Neural crest cell (in vitro differentiated cells): ENCODE measurements around the gene MYBPC3. TPM values are rescaled to one million over a fixed set of nuclear protein-coding genes. Genes with fewer than 3 reads are reported as not detected.

ENCODE experiments used
- DNase-seq: peaks from one replicate; pipeline ENCODE4 v3.0.0; 2021; ENCODE audit warnings: low read depth, mixed read lengths, low spot score
- H3K27ac Mint-ChIP-seq: one replicate; pipeline ENCODE4 v1.8.0; 2021; ENCODE audit warnings: mild to moderate bottlenecking, mixed read lengths; ENCODE audit not compliant: unreplicated experiment
- H3K27me3 Mint-ChIP-seq: 2 replicates; pipeline ENCODE4 v1.8.0; 2021; ENCODE audit warnings: low read depth, mild to moderate bottlenecking, mixed read lengths
- H3K36me3 Mint-ChIP-seq: 2 replicates; pipeline ENCODE4 v1.8.0; 2021; ENCODE audit warnings: low read depth, mild to moderate bottlenecking, mixed read lengths
- H3K4me1 Mint-ChIP-seq: 2 replicates; pipeline ENCODE4 v1.8.0; 2021; ENCODE audit warnings: mixed read lengths
- H3K4me3 Mint-ChIP-seq: one replicate; pipeline ENCODE4 v1.8.0; 2021; ENCODE audit warnings: mild to moderate bottlenecking, mixed read lengths
- H3K9me3 Mint-ChIP-seq: 2 replicates; pipeline ENCODE4 v1.8.0; 2021; ENCODE audit warnings: mixed read lengths
- total RNA-seq: library from RNA; stranded (reverse); gene quantifications from 2 replicates; pipeline ENCODE4 v1.2.1, GENCODE V29; 2021
- TF ChIP-seq, protein P1 (sequence below): fragments of 200-600 bp; sonication (generic); conservative IDR thresholded peaks from 2 replicates; pipeline ENCODE4 v1.5.0; 2021; ENCODE audit warnings: antibody characterized with exemption, mild to moderate bottlenecking

The MYBPC3 gene
- total RNA-seq, 1 donor from 2014 or later, result not detected

- Mint-ChIP-seq H3K4me1 (peaks cover 8% of the 10 kb centered on the region), H3K4me3 (peak overlapping the region; percentile 23), H3K27ac (no peak overlapping the region), H3K27me3 (no peaks in the 10 kb centered on the region), H3K36me3 (no peaks in the 10 kb centered on the region), H3K9me3 (no peaks in the 10 kb centered on the region)
- peak; percentile 98 for DNase-seq
- TF ChIP-seq, protein P1, sequence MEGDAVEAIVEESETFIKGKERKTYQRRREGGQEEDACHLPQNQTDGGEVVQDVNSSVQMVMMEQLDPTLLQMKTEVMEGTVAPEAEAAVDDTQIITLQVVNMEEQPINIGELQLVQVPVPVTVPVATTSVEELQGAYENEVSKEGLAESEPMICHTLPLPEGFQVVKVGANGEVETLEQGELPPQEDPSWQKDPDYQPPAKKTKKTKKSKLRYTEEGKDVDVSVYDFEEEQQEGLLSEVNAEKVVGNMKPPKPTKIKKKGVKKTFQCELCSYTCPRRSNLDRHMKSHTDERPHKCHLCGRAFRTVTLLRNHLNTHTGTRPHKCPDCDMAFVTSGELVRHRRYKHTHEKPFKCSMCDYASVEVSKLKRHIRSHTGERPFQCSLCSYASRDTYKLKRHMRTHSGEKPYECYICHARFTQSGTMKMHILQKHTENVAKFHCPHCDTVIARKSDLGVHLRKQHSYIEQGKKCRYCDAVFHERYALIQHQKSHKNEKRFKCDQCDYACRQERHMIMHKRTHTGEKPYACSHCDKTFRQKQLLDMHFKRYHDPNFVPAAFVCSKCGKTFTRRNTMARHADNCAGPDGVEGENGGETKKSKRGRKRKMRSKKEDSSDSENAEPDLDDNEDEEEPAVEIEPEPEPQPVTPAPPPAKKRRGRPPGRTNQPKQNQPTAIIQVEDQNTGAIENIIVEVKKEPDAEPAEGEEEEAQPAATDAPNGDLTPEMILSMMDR, result peak; percentile 97
Measured at GRCh38 chr11:47355283-47356128, 3.0 kb upstream of the MYBPC3 start.

- Mint-ChIP-seq H3K4me1 (peaks cover 8% of the 10 kb centered on the region), H3K36me3 (no peaks in the 10 kb centered on the region), H3K27me3 (no peaks in the 10 kb centered on the region), H3K27ac (no peak overlapping the region), H3K4me3 (peak overlapping the region; percentile 23), H3K9me3 (no peaks in the 10 kb centered on the region)
- DNase-seq, result no peak
- TF ChIP-seq, protein P1, result no peak
Measured at GRCh38 chr11:47354913-47355282, 2.4 kb upstream of the MYBPC3 start.

- Mint-ChIP-seq H3K4me3 (peak overlapping the region; percentile 11), H3K36me3 (no peaks in the 10 kb centered on the region), H3K27ac (no peak overlapping the region), H3K27me3 (no peaks in the 10 kb centered on the region), H3K9me3 (no peaks in the 10 kb centered on the region), H3K4me1 (peaks cover 10% of the 10 kb centered on the region)
- no peak for DNase-seq
- TF ChIP-seq, protein P1, result no peak
Measured at GRCh38 chr11:47353978-47354774, 1.7 kb upstream of the MYBPC3 start.

DNA sequence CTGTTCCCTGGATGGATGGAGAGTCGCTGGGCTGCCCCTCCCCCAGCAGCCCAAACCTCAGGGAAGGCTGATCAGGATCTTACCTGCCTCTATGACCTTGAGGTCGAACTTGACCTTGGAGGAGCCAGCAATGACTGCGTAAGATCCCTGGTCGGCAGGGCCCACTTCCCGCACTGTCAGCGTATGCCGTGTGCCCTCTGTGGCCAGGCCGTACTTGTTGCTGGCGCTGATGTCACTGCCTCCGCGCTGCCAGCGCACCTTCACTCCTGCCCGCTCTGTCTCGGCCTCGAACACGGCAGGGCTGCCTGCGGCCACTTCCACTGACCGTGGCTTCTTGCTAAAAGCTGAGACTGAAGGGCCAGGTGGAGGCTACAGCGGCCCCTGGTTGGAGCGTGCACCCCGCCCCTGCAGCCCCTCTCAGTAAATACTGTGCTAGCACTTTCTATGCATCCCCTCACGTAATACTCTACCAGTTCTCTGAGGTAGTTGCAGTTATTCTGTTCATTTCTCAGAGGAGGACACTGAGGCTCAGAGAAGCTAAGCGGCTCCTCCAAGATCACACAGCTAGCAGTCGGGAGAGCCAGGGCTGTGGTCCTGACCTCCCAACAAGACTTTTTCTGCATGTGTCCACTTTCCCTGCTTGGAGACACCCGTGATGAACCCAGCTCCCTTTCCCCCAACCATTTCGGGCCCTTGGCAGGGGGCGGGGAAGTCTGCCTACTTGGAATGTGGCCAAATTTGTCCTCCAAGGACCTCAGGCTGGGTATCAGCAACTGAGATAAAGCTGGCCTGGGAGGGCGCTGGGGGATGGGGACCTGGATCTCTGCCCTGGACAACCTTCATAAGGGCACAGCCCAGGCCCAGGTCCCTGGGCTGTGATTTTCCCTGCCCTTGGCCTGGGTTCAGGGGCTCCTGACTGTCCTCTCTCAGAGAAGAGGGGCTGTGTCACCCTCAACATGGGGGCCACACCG is 1.1 kb downstream of the MYBPC3 start:
- Mint-ChIP-seq H3K9me3 (no peaks in the 10 kb centered on the region), H3K27ac (no peak overlapping the region), H3K4me3 (no peak overlapping the region), H3K36me3 (no peaks in the 10 kb centered on the region), H3K27me3 (no peaks in the 10 kb centered on the region), H3K4me1 (peaks cover 14% of the 10 kb centered on the region)
- TF ChIP-seq, protein P1, result no peak
- DNase-seq, result no peak

DNA sequence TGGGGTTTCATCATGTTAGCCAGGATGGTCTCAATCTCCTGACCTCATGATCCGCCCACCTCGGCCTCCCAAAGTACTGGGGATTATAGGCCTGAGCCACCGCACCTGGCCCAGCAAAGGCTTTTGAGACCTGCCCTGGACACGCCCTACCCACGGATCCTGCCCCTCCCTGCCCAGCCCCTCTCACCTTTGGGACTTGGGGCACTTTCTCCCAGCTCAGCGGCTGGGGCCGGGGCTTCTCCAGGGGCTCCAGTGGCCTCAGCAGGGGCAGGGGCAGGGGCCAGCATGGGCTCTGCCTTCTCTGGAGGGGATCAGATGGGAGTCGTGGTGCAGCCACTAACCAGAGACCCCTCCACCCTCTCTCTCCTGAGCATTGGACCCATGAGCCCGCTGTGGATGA is 2.2 kb downstream of the MYBPC3 start:
- DNase-seq, result no peak
- Mint-ChIP-seq H3K27ac (no peak overlapping the region), H3K27me3 (no peaks in the 10 kb centered on the region), H3K9me3 (no peaks in the 10 kb centered on the region), H3K4me3 (no peak overlapping the region), H3K36me3 (no peaks in the 10 kb centered on the region), H3K4me1 (peaks cover 13% of the 10 kb centered on the region)
- TF ChIP-seq, protein P1, result no peak
